H1 (cell line): ENCODE measurements around the gene PKD1. TPM values are rescaled to one million over a fixed set of nuclear protein-coding genes. Genes with fewer than 3 reads are reported as not detected.

Experiments
- CTCF ChIA-PET: fragments of 300-600 bp; sonication (Branson Sonifier 250); formaldehyde crosslinking; loops from one replicate; lab custom pipeline; 2021; ENCODE audit not compliant: partially characterized antibody; lab: Charles Lee
- POLR2A ChIA-PET: fragments of 300-600 bp; sonication (Branson Sonifier 250); formaldehyde crosslinking; loops from one replicate; lab custom pipeline; 2021; ENCODE audit warnings: inconsistent platforms; ENCODE audit not compliant: partially characterized antibody; lab: Charles Lee
- DNase-seq, 2 experiments: peaks; one replicate each; pipeline versions ENCODE4 v3.0.0 to v3.0.0-alpha.2; 2010 to 2022; ENCODE audit warnings: low spot score in 2 of 2, low read depth in 1 of 2, mixed read lengths in 1 of 2
- FAIRE-seq: peaks from 2 replicates; lab custom pipeline; 2011; peaks lifted over from hg19 to GRCh38; lab: Jason Lieb, UNC
- H2AFZ ChIP-seq: 2 replicates; pipeline ENCODE4 v1.8.1; 2012; ENCODE audit warnings: low read length, inconsistent platforms
- H2AK5ac ChIP-seq: 2 replicates; pipeline ENCODE4 v1.6.1; 2013; ENCODE audit warnings: low read depth, low read length
- H2BK120ac ChIP-seq: replicated peaks from 2 replicates; pipeline ENCODE3; 2013; ENCODE audit warnings: low read depth, low read length, inconsistent platforms
- H2BK12ac ChIP-seq: 2 replicates; pipeline ENCODE4 v1.6.1; 2013; ENCODE audit warnings: low read depth, low read length
- H2BK15ac ChIP-seq: 2 replicates; pipeline ENCODE4 v1.6.1; 2013; ENCODE audit warnings: low read length
- H2BK20ac ChIP-seq: 2 replicates; pipeline ENCODE4 v1.6.1; 2013; ENCODE audit warnings: low read length
- H2BK5ac ChIP-seq: 2 replicates; pipeline ENCODE4 v1.6.1; 2013; ENCODE audit warnings: low read depth, low read length
- H3K14ac ChIP-seq: 2 replicates; pipeline ENCODE4 v1.6.1; 2013; ENCODE audit warnings: inconsistent platforms; ENCODE audit not compliant: insufficient read length
- H3K18ac ChIP-seq: 2 replicates; pipeline ENCODE4 v1.6.1; 2013; ENCODE audit warnings: low read length; ENCODE audit errors: extremely low read depth
- H3K23ac ChIP-seq: 2 replicates; pipeline ENCODE4 v1.6.1; 2013; ENCODE audit warnings: inconsistent platforms; ENCODE audit not compliant: insufficient read length
- H3K23me2 ChIP-seq: 2 replicates; pipeline ENCODE4 v1.6.1; 2013; ENCODE audit warnings: low read depth, low read length
- H3K27ac ChIP-seq: 2 replicates; pipeline ENCODE4 v1.6.1; 2011; ENCODE audit warnings: low read depth, low read length, inconsistent platforms
- H3K27me3 ChIP-seq, 4 experiments: replicated peaks in 1 of 4; 1 replicate in 1 of 4; 2 replicates in 3 of 4; pipeline versions ENCODE4 v1.6.1 to v1.8.1; 2011 to 2013; ENCODE audit warnings: low read length in 3 of 4, mild to moderate bottlenecking in 3 of 4, inconsistent platforms in 2 of 4, mixed read lengths in 2 of 4, moderate library complexity in 1 of 4; ENCODE audit not compliant: control insufficient read depth in 3 of 4, insufficient read depth in 3 of 4; ENCODE audit errors: extremely low read depth in 1 of 4
- H3K36me3 ChIP-seq, 4 experiments: 2 replicates each; pipeline versions ENCODE4 v1.6.1 to v1.8.1; 2011 to 2013; ENCODE audit warnings: mild to moderate bottlenecking in 4 of 4, low read length in 3 of 4, moderate library complexity in 2 of 4, control low read depth in 1 of 4, inconsistent platforms in 1 of 4; ENCODE audit not compliant: insufficient read depth in 4 of 4, control insufficient read depth in 2 of 4
- H3K4ac ChIP-seq: replicated peaks from 2 replicates; pipeline ENCODE3; 2013; ENCODE audit warnings: low read length, low read depth, mixed read lengths, inconsistent platforms; ENCODE audit not compliant: insufficient read length
- H3K4me1 ChIP-seq, 4 experiments: replicated peaks in 1 of 4; 1 replicate in 1 of 4; 2 replicates in 3 of 4; pipeline versions ENCODE4 v1.6.1 to v1.8.1; 2011 to 2013; ENCODE audit warnings: low read length in 3 of 4, inconsistent platforms in 2 of 4, mixed read lengths in 1 of 4; ENCODE audit not compliant: insufficient read depth in 4 of 4, control insufficient read depth in 3 of 4
- H3K4me2 ChIP-seq, 2 experiments: 2 replicates each; pipeline versions ENCODE4 v1.6.1 to v1.8.1; 2011 to 2013; ENCODE audit warnings: low read depth in 2 of 2, low read length in 2 of 2, control low read depth in 1 of 2, inconsistent platforms in 1 of 2, mild to moderate bottlenecking in 1 of 2; ENCODE audit not compliant: insufficient read depth in 1 of 2
- H3K4me3 ChIP-seq, 4 experiments: fragments of 200-600, 300-600 bp in 1 of 4; sonication (generic), shearing (Covaris generic), sonication (Bioruptor Twin) in 1 of 4; 2 replicates each; pipeline versions ENCODE4 v1.5.1 to v1.8.1; 2011 to 2016; ENCODE audit warnings: low read length in 4 of 4, low read depth in 3 of 4, control low read depth in 2 of 4, inconsistent platforms in 2 of 4, mild to moderate bottlenecking in 2 of 4, mixed read lengths in 1 of 4, moderate library complexity in 1 of 4; ENCODE audit not compliant: insufficient read depth in 2 of 4; ENCODE audit errors: extremely low read depth in 1 of 4
- H3K56ac ChIP-seq: replicated peaks from 2 replicates; pipeline ENCODE3; 2013; ENCODE audit warnings: low read depth, mild to moderate bottlenecking, mixed read lengths, low read length, inconsistent platforms; ENCODE audit not compliant: insufficient read length
- H3K79me1 ChIP-seq: 2 replicates; pipeline ENCODE4 v1.6.1; 2013; ENCODE audit warnings: low read depth, low read length, control low read depth
- H3K79me2 ChIP-seq, 2 experiments: 2 replicates each; pipeline versions ENCODE4 v1.6.1 to v1.8.1; 2012 to 2013; ENCODE audit warnings: low read length in 2 of 2, mild to moderate bottlenecking in 2 of 2, inconsistent platforms in 1 of 2; ENCODE audit not compliant: insufficient read depth in 2 of 2, control insufficient read depth in 1 of 2
- H3K9ac ChIP-seq, 4 experiments: replicated peaks in 1 of 4; 1 replicate in 1 of 4; 2 replicates in 3 of 4; pipeline versions ENCODE4 v1.6.1 to v1.8.1; 2011 to 2013; ENCODE audit warnings: low read depth in 3 of 4, low read length in 3 of 4, control low read depth in 2 of 4, mild to moderate bottlenecking in 2 of 4, moderate library complexity in 2 of 4, inconsistent platforms in 1 of 4; ENCODE audit errors: extremely low read depth in 1 of 4
- H3K9me3 ChIP-seq, 2 experiments: 2 replicates each; pipeline versions ENCODE4 v1.6.1 to v1.8.1; 2012 to 2013; ENCODE audit warnings: mild to moderate bottlenecking in 2 of 2, moderate library complexity in 2 of 2, control low read depth in 1 of 2, inconsistent platforms in 1 of 2, low read depth in 1 of 2, low read length in 1 of 2, mixed read lengths in 1 of 2; ENCODE audit not compliant: insufficient read depth in 2 of 2
- H4K20me1 ChIP-seq, 2 experiments: replicated peaks in 1 of 2; 2 replicates each; pipeline versions ENCODE3 to v1.8.1; 2011 to 2013; ENCODE audit warnings: inconsistent platforms in 2 of 2, low read length in 2 of 2, mild to moderate bottlenecking in 1 of 2; ENCODE audit not compliant: insufficient read depth in 2 of 2, control insufficient read depth in 1 of 2
- H4K5ac ChIP-seq: 2 replicates; pipeline ENCODE4 v1.6.1; 2013; ENCODE audit warnings: low read length, low read depth, mixed read lengths, inconsistent platforms; ENCODE audit not compliant: insufficient read length
- H4K8ac ChIP-seq: 2 replicates; pipeline ENCODE4 v1.8.0; 2013; ENCODE audit warnings: mild to moderate bottlenecking, moderate library complexity, low read length, inconsistent platforms; ENCODE audit not compliant: insufficient read depth; ENCODE audit errors: extremely low read depth
- H4K91ac ChIP-seq: replicated peaks from 2 replicates; pipeline ENCODE3; 2013; ENCODE audit warnings: low read length, mixed read lengths, inconsistent platforms; ENCODE audit not compliant: insufficient read length
- CEBPB ChIP-seq: IDR thresholded peaks from 2 replicates; pipeline ENCODE4 v1.6.1; 2012; ENCODE audit warnings: low read depth, low read length
- CHD1 ChIP-seq: IDR thresholded peaks from 2 replicates; pipeline ENCODE4 v1.6.1; 2012; ENCODE audit warnings: low read depth, low read length, improper control_type of control experiment
- CHD2 ChIP-seq: IDR thresholded peaks from 2 replicates; pipeline ENCODE4 v1.6.1; 2012; ENCODE audit warnings: low read length, improper control_type of control experiment
- CREB1 ChIP-seq: IDR thresholded peaks from 2 replicates; pipeline ENCODE4 v1.6.1; 2012; ENCODE audit warnings: inconsistent platforms
- PHF8 ChIP-seq: fragments of 200-600 bp; sonication (generic); conservative IDR thresholded peaks from 2 replicates; pipeline ENCODE4 v1.7.1; 2012; ENCODE audit warnings: low read depth, mild to moderate bottlenecking, inconsistent platforms, low read length, moderate library complexity
- POLR2A ChIP-seq, 2 experiments: IDR thresholded peaks; 1 replicate in 1 of 2; 2 replicates in 1 of 2; pipeline ENCODE4 v1.6.1; 2011; ENCODE audit warnings: low read depth in 2 of 2, low read length in 2 of 2, mild to moderate bottlenecking in 2 of 2; ENCODE audit errors: control extremely low read depth in 1 of 2
- RBBP5 ChIP-seq: IDR thresholded peaks from 2 replicates; pipeline ENCODE4 v1.7.1; 2012; ENCODE audit warnings: low read depth, mild to moderate bottlenecking, inconsistent platforms, low read length, moderate library complexity, borderline replicate concordance
- SIN3A ChIP-seq, 2 experiments: IDR thresholded peaks in 1 of 2; conservative IDR thresholded peaks in 1 of 2; 2 replicates each; pipeline ENCODE4 v1.6.1; 2011 to 2012; ENCODE audit warnings: low read length in 2 of 2, improper control_type of control experiment in 1 of 2, low read depth in 1 of 2, mild to moderate bottlenecking in 1 of 2
- SP2 ChIP-seq: IDR thresholded peaks from 2 replicates; pipeline ENCODE4 v1.6.1; 2012; ENCODE audit warnings: mild to moderate bottlenecking, low read length, inconsistent platforms
- WGBS, 2 experiments: shearing (Covaris generic) in 1 of 2; methylation state at CpG; one replicate each; pipeline versions ENCODE4 v1.1.6 to v1.1.7; 2013 to 2015; ENCODE audit warnings: low lambda C conversion rate in 2 of 2, mixed read lengths in 2 of 2, inconsistent platforms in 1 of 2, low coverage in 1 of 2, missing lambda C conversion rate in 1 of 2; ENCODE audit not compliant: insufficient replicate concordance in 2 of 2, insufficient coverage in 1 of 2, insufficient read length in 1 of 2; ENCODE audit errors: extremely low coverage in 1 of 2, missing lambda C conversion rate in 1 of 2; 5-methylcytosine and 5-hydroxymethylcytosine counted together
- polyA plus RNA-seq, 7 experiments: library from polyadenylated mRNA; depleted of rRNA in 3 of 7; stranded (reverse) in 5 of 7; unstranded in 2 of 7; fragments of >200 nt in 5 of 7; fragments of 200-250 nt in 2 of 7; gene quantifications; 1 replicate in 5 of 7; 2 replicates in 1 of 7; 4 replicates in 1 of 7; pipeline versions ENCODE4 v1.2.1 to v1.2.3, GENCODE V29; 2011 to 2013; ENCODE audit warnings: missing spikeins in 2 of 7, mixed read lengths in 2 of 7
- total RNA-seq: library from RNA; stranded (reverse); fragmentation: NEBNext Ultra II Directional; extraction: Animal tissue kit (Norgen Biotek cat#: 25700); gene quantifications from 2 replicates; pipeline ENCODE4 v1.2.1, GENCODE V29; 2021
- TF ChIP-seq, protein P1 (sequence below): IDR thresholded peaks from 2 replicates; pipeline ENCODE4 v1.6.1; 2011; ENCODE audit warnings: low read depth, mild to moderate bottlenecking, low read length; ENCODE audit not compliant: insufficient read depth

Gene PKD1
- total and polyA plus RNA-seq, 2 of the 8 experiments (the other 6 are each of a cell fraction or from before 2014, with no cell fraction given), result 40.6 to 52.7 TPM

GRCh38 chr16:2165861-2166260, 30.2 kb upstream of the PKD1 start:
- Histone ChIP-seq H4K91ac (no peak overlapping the region), H3K9ac (no peak overlapping the region), H3K18ac (no peak overlapping the region), H3K27me3 (no peaks in the 10 kb centered on the region), H3K79me2 (peaks cover 8 to 38% of the 10 kb centered on the region in 2 experiments; a peak in 3 of 4 replicates), H4K8ac (no peak overlapping the region), H3K4me3 (no peak overlapping the region), H3K4ac (no peak overlapping the region), H3K27ac (no peak overlapping the region), H2BK20ac (no peak overlapping the region), H2BK15ac (no peak overlapping the region), H2AK5ac (no peak overlapping the region), H2BK12ac (no peak overlapping the region), H3K23me2 (no peaks in the 10 kb centered on the region), H3K4me2 (no peak overlapping the region), H3K14ac (no peak overlapping the region), H4K20me1 (peaks cover 12 to 33% of the 10 kb centered on the region in 2 experiments), H2BK120ac (no peak overlapping the region), H3K9me3 (peaks cover 0 to 17% of the 10 kb centered on the region in 2 experiments; a peak in 1 of 4 replicates), H3K23ac (no peak overlapping the region), H3K56ac (no peak overlapping the region), H4K5ac (no peak overlapping the region), H3K79me1 (peaks cover 18% of the 10 kb centered on the region), H3K4me1 (no peaks in the 10 kb centered on the region; a peak in 1 of 7 replicates), H3K36me3 (peaks cover 8 to 25% (median 22%) of the 10 kb centered on the region in 4 experiments; a peak in 7 of 8 replicates), H2AFZ (no peak overlapping the region), H2BK5ac (no peak overlapping the region)
- FAIRE-seq (no peak), DNase-seq (no peak)
- POLR2A ChIA-PET, result interaction anchor here (1.2 to 13.5 kb wide), 4 partner anchors 9 to 111 kb away, joined by 3 to 312 read pairs (median 18); partner anchors contain the start of gene TRAF7
- CTCF ChIA-PET, result no interaction called here
- 88% methylated on average over 12 of the region's 12 CpGs; no CpG with 5 or more reads in 1 of the 2 experiments for WGBS, 2 experiments
- no peak for TF ChIP-seq CHD2
- TF ChIP-seq PHF8, result no peak
- TF ChIP-seq SIN3A (conservative IDR thresholded peaks at IDR 0.05 in 1 of 2, IDR thresholded peaks at IDR 0.05 in 1 of 2; ENCODE audit: low read depth in 1 of 2, low read length in 2 of 2), result no peak
- no peak for TF ChIP-seq CHD1
- TF ChIP-seq CEBPB, result no peak
- TF ChIP-seq CREB1, result no peak
- no peak for TF ChIP-seq RBBP5
- TF ChIP-seq, protein P1, sequence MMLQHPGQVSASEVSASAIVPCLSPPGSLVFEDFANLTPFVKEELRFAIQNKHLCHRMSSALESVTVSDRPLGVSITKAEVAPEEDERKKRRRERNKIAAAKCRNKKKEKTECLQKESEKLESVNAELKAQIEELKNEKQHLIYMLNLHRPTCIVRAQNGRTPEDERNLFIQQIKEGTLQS, result no peak
- TF ChIP-seq SP2, result no peak
- no peak for TF ChIP-seq POLR2A (IDR thresholded peaks at IDR 0.05; ENCODE audit: control extremely low read depth in 1 of 2, low read depth in 2 of 2, low read length in 2 of 2)
